ENCODE results near the gene SERPINA4. TPM values are rescaled to one million over a fixed set of nuclear protein-coding genes. Genes with fewer than 3 reads are reported as not detected.

The SERPINA4 gene
- total and polyA plus RNA-seq, 2 experiments from 2014 or later, result not detected

- TF ChIP-seq ZNF462 (CRISPR knock-in tag; IDR thresholded peaks at IDR 0.05) (no peak), JUNB (IDR thresholded peaks at IDR 0.05; ENCODE audit: unreplicated experiment) (no peak), STAT1 (IDR thresholded peaks at IDR 0.05; ENCODE audit: unreplicated experiment) (no peak), POLR2AphosphoS5 (IDR thresholded peaks at IDR 0.05; ENCODE audit: low read depth) (no peak), ZNF114 (CRISPR knock-in tag; IDR thresholded peaks at IDR 0.05) (no peak), CREB1 (CRISPR knock-in tag; IDR thresholded peaks at IDR 0.05; ENCODE audit: low read depth) (no peak), ZNF331 (CRISPR knock-in tag; IDR thresholded peaks at IDR 0.05; ENCODE audit: low read depth) (no peak), NANOG (IDR thresholded peaks at IDR 0.05; ENCODE audit: borderline replicate concordance) (no peak)
- TF ChIP-seq, protein P1, sequence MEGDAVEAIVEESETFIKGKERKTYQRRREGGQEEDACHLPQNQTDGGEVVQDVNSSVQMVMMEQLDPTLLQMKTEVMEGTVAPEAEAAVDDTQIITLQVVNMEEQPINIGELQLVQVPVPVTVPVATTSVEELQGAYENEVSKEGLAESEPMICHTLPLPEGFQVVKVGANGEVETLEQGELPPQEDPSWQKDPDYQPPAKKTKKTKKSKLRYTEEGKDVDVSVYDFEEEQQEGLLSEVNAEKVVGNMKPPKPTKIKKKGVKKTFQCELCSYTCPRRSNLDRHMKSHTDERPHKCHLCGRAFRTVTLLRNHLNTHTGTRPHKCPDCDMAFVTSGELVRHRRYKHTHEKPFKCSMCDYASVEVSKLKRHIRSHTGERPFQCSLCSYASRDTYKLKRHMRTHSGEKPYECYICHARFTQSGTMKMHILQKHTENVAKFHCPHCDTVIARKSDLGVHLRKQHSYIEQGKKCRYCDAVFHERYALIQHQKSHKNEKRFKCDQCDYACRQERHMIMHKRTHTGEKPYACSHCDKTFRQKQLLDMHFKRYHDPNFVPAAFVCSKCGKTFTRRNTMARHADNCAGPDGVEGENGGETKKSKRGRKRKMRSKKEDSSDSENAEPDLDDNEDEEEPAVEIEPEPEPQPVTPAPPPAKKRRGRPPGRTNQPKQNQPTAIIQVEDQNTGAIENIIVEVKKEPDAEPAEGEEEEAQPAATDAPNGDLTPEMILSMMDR (conservative IDR thresholded peaks at IDR 0.05; ENCODE audit: low read depth in 2 of 2), result no peak
- TF ChIP-seq, protein P2, sequence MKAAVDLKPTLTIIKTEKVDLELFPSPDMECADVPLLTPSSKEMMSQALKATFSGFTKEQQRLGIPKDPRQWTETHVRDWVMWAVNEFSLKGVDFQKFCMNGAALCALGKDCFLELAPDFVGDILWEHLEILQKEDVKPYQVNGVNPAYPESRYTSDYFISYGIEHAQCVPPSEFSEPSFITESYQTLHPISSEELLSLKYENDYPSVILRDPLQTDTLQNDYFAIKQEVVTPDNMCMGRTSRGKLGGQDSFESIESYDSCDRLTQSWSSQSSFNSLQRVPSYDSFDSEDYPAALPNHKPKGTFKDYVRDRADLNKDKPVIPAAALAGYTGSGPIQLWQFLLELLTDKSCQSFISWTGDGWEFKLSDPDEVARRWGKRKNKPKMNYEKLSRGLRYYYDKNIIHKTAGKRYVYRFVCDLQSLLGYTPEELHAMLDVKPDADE (IDR thresholded peaks at IDR 0.05), result no peak
- TF ChIP-seq, protein P3, sequence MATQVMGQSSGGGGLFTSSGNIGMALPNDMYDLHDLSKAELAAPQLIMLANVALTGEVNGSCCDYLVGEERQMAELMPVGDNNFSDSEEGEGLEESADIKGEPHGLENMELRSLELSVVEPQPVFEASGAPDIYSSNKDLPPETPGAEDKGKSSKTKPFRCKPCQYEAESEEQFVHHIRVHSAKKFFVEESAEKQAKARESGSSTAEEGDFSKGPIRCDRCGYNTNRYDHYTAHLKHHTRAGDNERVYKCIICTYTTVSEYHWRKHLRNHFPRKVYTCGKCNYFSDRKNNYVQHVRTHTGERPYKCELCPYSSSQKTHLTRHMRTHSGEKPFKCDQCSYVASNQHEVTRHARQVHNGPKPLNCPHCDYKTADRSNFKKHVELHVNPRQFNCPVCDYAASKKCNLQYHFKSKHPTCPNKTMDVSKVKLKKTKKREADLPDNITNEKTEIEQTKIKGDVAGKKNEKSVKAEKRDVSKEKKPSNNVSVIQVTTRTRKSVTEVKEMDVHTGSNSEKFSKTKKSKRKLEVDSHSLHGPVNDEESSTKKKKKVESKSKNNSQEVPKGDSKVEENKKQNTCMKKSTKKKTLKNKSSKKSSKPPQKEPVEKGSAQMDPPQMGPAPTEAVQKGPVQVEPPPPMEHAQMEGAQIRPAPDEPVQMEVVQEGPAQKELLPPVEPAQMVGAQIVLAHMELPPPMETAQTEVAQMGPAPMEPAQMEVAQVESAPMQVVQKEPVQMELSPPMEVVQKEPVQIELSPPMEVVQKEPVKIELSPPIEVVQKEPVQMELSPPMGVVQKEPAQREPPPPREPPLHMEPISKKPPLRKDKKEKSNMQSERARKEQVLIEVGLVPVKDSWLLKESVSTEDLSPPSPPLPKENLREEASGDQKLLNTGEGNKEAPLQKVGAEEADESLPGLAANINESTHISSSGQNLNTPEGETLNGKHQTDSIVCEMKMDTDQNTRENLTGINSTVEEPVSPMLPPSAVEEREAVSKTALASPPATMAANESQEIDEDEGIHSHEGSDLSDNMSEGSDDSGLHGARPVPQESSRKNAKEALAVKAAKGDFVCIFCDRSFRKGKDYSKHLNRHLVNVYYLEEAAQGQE (IDR thresholded peaks at IDR 0.05; ENCODE audit: unreplicated experiment), result no peak
Observed at GRCh38 chr14:94588311-94588710, 27.1 kb downstream of the SERPINA4 start (continued).

All from GM23338 (cell line).